ENCODE results near the gene NHERF1. TPM values are rescaled to one million over a fixed set of nuclear protein-coding genes. Genes with fewer than 3 reads are reported as not detected.

NHERF1 gene
- total RNA-seq (2016; rRNA removed; fragmentation: Illumina TruSeq; extraction: Trizol) (138 and 169 TPM in 2 replicates), polyA plus RNA-seq (2011; rRNA removed) (266 and 269 TPM in 2 replicates), polyA minus RNA-seq (2011; rRNA and poly(A)+ RNA removed; ENCODE audit: low replicate concordance) (92.0 and 295 TPM in 2 replicates), Bru-seq, nascent RNA (percentile 95 among the genes with signal in this experiment), BruChase-seq, experiment 1, labeled RNA remaining after a 6-hour chase (percentile 94 among the genes with signal in this experiment), BruChase-seq, experiment 2, labeled RNA remaining after a 2-hour chase (percentile 97 among the genes with signal in this experiment)
- total RNA-seq (2016; cell fraction: cytosol; rRNA removed; fragmentation: Illumina TruSeq; extraction: Trizol; ENCODE audit: low read depth), result 27.0 and 28.2 TPM in 2 replicates
- total RNA-seq (2016; cell fraction: insoluble cytoplasmic fraction; rRNA removed; fragmentation: Illumina TruSeq; extraction: Trizol), result 118 and 171 TPM in 2 replicates
- total RNA-seq (2016; cell fraction: membrane; rRNA removed; fragmentation: Illumina TruSeq; extraction: Trizol), result 64.4 and 79.9 TPM in 2 replicates
- 75.3 and 85.2 TPM in 2 replicates for total RNA-seq (2016; cell fraction: nucleus; rRNA removed; fragmentation: Illumina TruSeq; extraction: Trizol)
- 232 and 243 TPM in 2 replicates for polyA plus RNA-seq (2011; cell fraction: cytosol; rRNA removed)
- 152 and 164 TPM in 2 replicates for polyA plus RNA-seq (2011; cell fraction: nucleus; rRNA removed)
- polyA plus RNA-seq (2012), result 209 and 226 TPM in 2 replicates
- polyA plus RNA-seq (2016; cell fraction: cytosol; fragmentation: Illumina TruSeq; extraction: Trizol; ENCODE audit: low read depth), result 52.4 and 55.7 TPM in 2 replicates
- 275 and 359 TPM in 2 replicates for polyA plus RNA-seq (2016; cell fraction: insoluble cytoplasmic fraction; fragmentation: Illumina TruSeq; extraction: Trizol; ENCODE audit: low read depth)
- 109 and 126 TPM in 2 replicates for polyA plus RNA-seq (2016; cell fraction: membrane; fragmentation: Illumina TruSeq; extraction: Trizol; ENCODE audit: low read depth)
- polyA plus RNA-seq (2016; cell fraction: nucleus; fragmentation: Illumina TruSeq; extraction: Trizol; ENCODE audit: insufficient read depth, low read depth), result 248 and 253 TPM in 2 replicates
- polyA minus RNA-seq (2011; cell fraction: cytosol; rRNA and poly(A)+ RNA removed), result 130 and 139 TPM in 2 replicates
- 62.8 and 68.1 TPM in 2 replicates for polyA minus RNA-seq (2011; cell fraction: nucleus; rRNA and poly(A)+ RNA removed)
- long read RNA-seq, experiment 1, transcript SLC9A3R1-203 (4 exons, 714 nt), result minor isoform, 9 of 312 reads
- long read RNA-seq, experiment 1, transcript SLC9A3R1-202 (5 exons, 1,285 nt), result minor isoform, 5 of 312 reads
- long read RNA-seq, experiment 1, transcript SLC9A3R1-201 (6 exons, 1,969 nt), result major isoform, 264 of 312 reads
- long read RNA-seq, experiment 1, partial matches to known transcripts, result 5 of 312 reads
- long read RNA-seq, experiment 1, other reads (novel, unspliced or antisense), result 29 of 312 reads
- long read RNA-seq, experiment 2, transcript SLC9A3R1-202 (5 exons, 1,285 nt), result minor isoform, 32 of 681 reads
- long read RNA-seq, experiment 2, transcript SLC9A3R1-203 (4 exons, 714 nt), result minor isoform, 38 of 681 reads
- long read RNA-seq, experiment 2, transcript SLC9A3R1-201 (6 exons, 1,969 nt), result major isoform, 459 of 681 reads
- long read RNA-seq, experiment 2, partial matches to known transcripts, result 96 of 681 reads
- long read RNA-seq, experiment 2, other reads (novel, unspliced or antisense), result 52 of 681 reads

DNA sequence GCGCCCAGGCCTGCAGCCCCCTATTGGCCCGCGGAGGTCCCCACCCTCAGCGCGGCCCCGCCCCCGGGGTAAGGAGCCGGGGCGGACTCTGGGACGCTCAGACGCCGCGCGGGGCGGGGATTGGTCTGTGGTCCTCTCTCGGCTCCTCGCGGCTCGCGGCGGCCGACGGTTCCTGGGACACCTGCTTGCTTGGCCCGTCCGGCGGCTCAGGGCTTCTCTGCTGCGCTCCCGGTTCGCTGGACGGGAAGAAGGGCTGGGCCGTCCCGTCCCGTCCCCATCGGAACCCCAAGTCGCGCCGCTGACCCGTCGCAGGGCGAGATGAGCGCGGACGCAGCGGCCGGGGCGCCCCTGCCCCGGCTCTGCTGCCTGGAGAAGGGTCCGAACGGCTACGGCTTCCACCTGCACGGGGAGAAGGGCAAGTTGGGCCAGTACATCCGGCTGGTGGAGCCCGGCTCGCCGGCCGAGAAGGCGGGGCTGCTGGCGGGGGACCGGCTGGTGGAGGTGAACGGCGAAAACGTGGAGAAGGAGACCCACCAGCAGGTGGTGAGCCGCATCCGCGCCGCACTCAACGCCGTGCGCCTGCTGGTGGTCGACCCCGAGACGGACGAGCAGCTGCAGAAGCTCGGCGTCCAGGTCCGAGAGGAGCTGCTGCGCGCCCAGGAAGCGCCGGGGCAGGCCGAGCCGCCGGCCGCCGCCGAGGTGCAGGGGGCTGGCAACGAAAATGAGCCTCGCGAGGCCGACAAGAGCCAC, at the start of gene NHERF1:
Gene NHERF1 (plus strand): TSS at position 100 of the 750 bp plus-strand sequence. CDS start 219 bp downstream, at position 319.
- peaks cover 0 to 12% of the 10 kb centered on the region in 2 experiments; a peak in 2 of 5 replicates for H3K36me3 ChIP-seq (replicated peaks in 1 of 2; ENCODE audit: control insufficient read depth in 1 of 2, insufficient read depth in 2 of 2, low read length in 2 of 2)
- ChIA-PET CTCF (ENCODE audit: low intra/inter-chr PET ratio, low total read pairs) (interaction anchor here (1.0 to 9.0 kb wide), 5 partner anchors 9 to 43 kb away, joined by 3 to 219 read pairs (median 4); partner anchors contain the start of gene NAT9), POLR2A (interaction anchor here (1.1 to 21.5 kb wide), 7 partner anchors 8 to 328 kb away, joined by 3 to 1459 read pairs (median 17); partner anchors contain the start of genes FDXR, NAT9 and RAB37)
- H3K4me3 ChIP-seq (replicated peaks in 1 of 3; ENCODE audit: insufficient read depth in 1 of 3, low read depth in 2 of 3, low read length in 3 of 3), result peak within 1 kb of the TSS; percentile 95 to 99 (median 99)
- peaks cover 53% of the 10 kb centered on the region for H3K79me2 ChIP-seq (ENCODE audit: insufficient read depth, low read length)
- H3K9ac ChIP-seq (ENCODE audit: insufficient read depth, low read depth, low read length), result peak within 1 kb of the TSS; percentile 94
- no peak within 1 kb of the TSS for H2AFZ ChIP-seq (ENCODE audit: low read length)
- ATAC-seq (peak; percentile 65), FAIRE-seq (no peak), DNase-seq (ENCODE audit: low spot score) (peak; percentile 88)
- H3K27me3 ChIP-seq (ENCODE audit: control insufficient read depth in 1 of 2, insufficient read depth in 2 of 2, low read length in 2 of 2), result no peaks in the 10 kb centered on the region; a peak in 1 of 5 replicates
- H3K4me2 ChIP-seq (ENCODE audit: low read depth, low read length), result peak within 1 kb of the TSS; percentile 97
- WGBS (ENCODE audit: low lambda C conversion rate), result 0% methylated on average over 21 of the region's 90 CpGs
- in situ Hi-C loops (cut with HindIII; ENCODE audit: extremely low pct_ligation_motif_present, low pct_unique_long_range_greater_than_20kb) (loop anchor here (5.0 kb wide), 1 partner anchor 34 kb away; no protein-coding TSS in a partner anchor), intact Hi-C loops (cut with micrococcal nuclease; ENCODE audit: unreplicated experiment) (no loop called here)
- H4K20me1 ChIP-seq (ENCODE audit: insufficient read depth, low read length), result peaks cover 12% of the 10 kb centered on the region
- peak within 1 kb of the TSS; percentile 96 for H3K27ac ChIP-seq (ENCODE audit: extremely low read length, insufficient read depth, low read length)
- BruUV-seq (replicated peaks), result TSS peak; percentile 69
- peaks cover 69% of the 10 kb centered on the region for H3K4me1 ChIP-seq (ENCODE audit: insufficient read depth, low read length)
- H3K9me3 ChIP-seq (ENCODE audit: low read length), result no peaks in the 10 kb centered on the region
- TF ChIP-seq, protein P1, sequence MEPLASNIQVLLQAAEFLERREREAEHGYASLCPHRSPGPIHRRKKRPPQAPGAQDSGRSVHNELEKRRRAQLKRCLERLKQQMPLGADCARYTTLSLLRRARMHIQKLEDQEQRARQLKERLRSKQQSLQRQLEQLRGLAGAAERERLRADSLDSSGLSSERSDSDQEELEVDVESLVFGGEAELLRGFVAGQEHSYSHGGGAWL (CRISPR knock-in tag; IDR thresholded peaks at IDR 0.05), result peak; percentile 93
- TF ChIP-seq ZNF253 (CRISPR knock-in tag; IDR thresholded peaks at IDR 0.05; ENCODE audit: borderline replicate concordance) (peak; percentile 47; the same call in 1 of the 2 replicates), ZNF607 (CRISPR knock-in tag; IDR thresholded peaks at IDR 0.05; ENCODE audit: borderline replicate concordance) (no peak), ZNF703 (CRISPR knock-in tag; IDR thresholded peaks at IDR 0.05; ENCODE audit: borderline replicate concordance) (peak; percentile 64), ZNF142 (CRISPR knock-in tag; IDR thresholded peaks at IDR 0.05) (peak; percentile 88; the same call in 1 of the 2 replicates), ZNF263 (CRISPR knock-in tag; IDR thresholded peaks at IDR 0.05) (peak; percentile 61; the same call in 1 of the 2 replicates), ATAD3A (CRISPR knock-in tag; IDR thresholded peaks at IDR 0.05) (no peak), KLF16 (CRISPR knock-in tag; IDR thresholded peaks at IDR 0.05) (peak in 1 of 2 experiments; percentile 98; a peak in 2 of 4 replicates), DNMT3B (CRISPR knock-in tag; conservative IDR thresholded peaks at IDR 0.05) (peak; percentile 55; the same call in 1 of the 2 replicates)
